CD4-positive, alpha-beta T cell treated with Interleukin-4 for 1 hour (primary cell): Measurements from ENCODE around the gene PLEKHA3.
"Not testable (repeated sequence)": the region's sequence is repeated elsewhere in the genome, so short reads cannot be mapped to it uniquely, and the experiment has no call there.

ENCODE experiments used
- DNase-seq, 2 donors: peaks; one replicate each; pipeline ENCODE4 v3.0.0-alpha.2; 2020 to 2022

PLEKHA3 gene

GRCh38 chr2:178479275-178479616 lies 1.0 kb upstream of the PLEKHA3 start:
- DNase-seq = no peak

GRCh38 chr2:178479758-178480226 lies 465 bp upstream of the PLEKHA3 start:
- DNase-seq = peak in 1 of 2 donors; percentile 3

GRCh38 chr2:178482437-178482836 lies 2.2 kb downstream of the PLEKHA3 start:
- no peak for DNase-seq

- DNase-seq = no peak
These were observed 4.2 kb downstream of the PLEKHA3 start for GRCh38 chr2:178484245-178485041.

- DNase-seq = no peak
These were observed 5.1 kb downstream of the PLEKHA3 start for GRCh38 chr2:178485356-178485755.

- DNase-seq = no peak
These were observed 11.4 kb downstream of the PLEKHA3 start for GRCh38 chr2:178491612-178492011.

GRCh38 chr2:178496049-178496448 lies 15.8 kb downstream of the PLEKHA3 start:
- DNase-seq = no peak

GRCh38 chr2:178498137-178498536 lies 17.9 kb downstream of the PLEKHA3 start:
- DNase-seq = no peak

GRCh38 chr2:178499640-178500039 lies 19.4 kb downstream of the PLEKHA3 start:
- no peak for DNase-seq

GRCh38 chr2:178502751-178503150 lies 22.5 kb downstream of the PLEKHA3 start:
- DNase-seq = no peak

- DNase-seq = no peak
These were observed 25.8 kb downstream of the PLEKHA3 start for GRCh38 chr2:178506101-178506500.

- DNase-seq = no peak
These were observed 26.3 kb downstream of the PLEKHA3 start for GRCh38 chr2:178506524-178506923.

GRCh38 chr2:178506949-178507348 lies 26.7 kb downstream of the PLEKHA3 start:
- DNase-seq = no peak

GRCh38 chr2:178508646-178509045 lies 28.4 kb downstream of the PLEKHA3 start:
- DNase-seq = no peak

- no peak for DNase-seq
These were observed 30.1 kb downstream of the PLEKHA3 start for GRCh38 chr2:178510384-178510783.

- DNase-seq = no peak
These were observed 32.2 kb downstream of the PLEKHA3 start for GRCh38 chr2:178512484-178512883.

GRCh38 chr2:178513876-178514275 lies 33.6 kb downstream of the PLEKHA3 start:
- no peak for DNase-seq

- DNase-seq = peak in 1 of 2 donors; percentile 23
These were observed 34.4 kb downstream of the PLEKHA3 start for GRCh38 chr2:178514664-178515063.

- no peak for DNase-seq
These were observed 37.2 kb downstream of the PLEKHA3 start for GRCh38 chr2:178517496-178517895.

- DNase-seq = no peak
These were observed 41.3 kb downstream of the PLEKHA3 start for GRCh38 chr2:178521304-178522150.

GRCh38 chr2:178522950-178523595 lies 42.8 kb downstream of the PLEKHA3 start:
- DNase-seq = peak; percentile 88

- DNase-seq = no peak
These were observed 43.4 kb downstream of the PLEKHA3 start for GRCh38 chr2:178523596-178524134.

- not testable (repeated sequence) for DNase-seq
These were observed 44.8 kb downstream of the PLEKHA3 start for GRCh38 chr2:178525010-178525409.
